GM18867 (cell line): Measurements from ENCODE around the gene AGBL1.
"Not testable (repeated sequence)": the region's sequence is repeated elsewhere in the genome, so short reads cannot be mapped to it uniquely, and the experiment has no call there.

ENCODE experiments used
- ATAC-seq: cut with Tn5 transposase; IDR thresholded peaks from one replicate; pipeline ENCODE4 v1.9.1; 2021; ENCODE audit warnings: mild to moderate bottlenecking, moderate library complexity; ENCODE audit not compliant: unreplicated experiment

The AGBL1 gene

DNA sequence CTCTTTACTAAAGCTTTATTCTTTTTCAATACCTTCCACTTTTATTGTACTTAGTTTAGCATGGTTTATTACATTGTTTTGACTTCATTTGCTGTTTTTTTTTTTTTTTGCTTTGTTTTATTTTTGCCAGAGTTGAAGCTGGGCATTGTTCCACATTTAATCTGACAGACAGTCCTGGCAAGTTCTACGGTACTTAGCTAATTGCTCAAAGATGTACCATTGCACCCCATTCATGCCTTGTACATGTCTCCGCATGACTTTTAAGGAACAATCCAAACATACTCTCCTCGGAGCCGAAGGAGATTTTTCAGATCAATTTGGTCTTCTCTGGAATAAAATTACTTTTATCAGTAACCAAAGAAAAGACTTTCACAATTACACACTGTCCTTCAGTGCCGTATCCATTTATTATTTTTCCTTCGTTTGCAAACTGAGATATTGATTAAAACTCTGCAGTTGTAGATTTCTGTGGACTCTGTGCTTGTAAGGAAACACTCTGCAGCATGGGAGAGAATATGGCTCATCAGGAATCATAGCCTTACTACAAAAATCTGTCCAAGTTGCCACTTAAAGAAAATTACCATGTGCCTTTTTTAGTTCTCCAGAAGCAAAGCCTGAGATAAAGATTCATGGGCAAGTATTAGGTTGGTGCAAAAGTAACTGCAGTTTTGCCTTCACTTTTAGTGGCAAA lies 952.0 kb downstream of the AGBL1 start:
- ATAC-seq: no peak

DNA sequence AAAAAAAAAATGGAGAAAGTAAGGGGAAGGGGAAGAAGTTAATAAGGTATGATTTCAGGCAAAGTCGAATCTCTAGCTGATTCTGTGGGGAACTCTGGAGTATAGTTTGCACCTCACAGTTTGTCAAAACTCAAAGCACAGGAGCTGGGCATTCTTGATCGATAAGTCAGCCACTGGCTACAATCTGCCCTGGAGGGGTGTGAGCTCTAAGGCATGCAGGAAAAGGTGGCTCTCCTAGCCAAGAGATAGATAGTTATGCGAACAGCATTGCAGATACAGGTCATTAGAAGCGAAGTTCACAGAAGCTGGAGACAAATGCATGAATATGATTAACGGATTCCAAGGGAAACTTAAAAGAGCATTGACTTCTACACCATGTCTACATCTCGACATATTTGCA lies 952.6 kb downstream of the AGBL1 start:
- ATAC-seq: no peak

DNA sequence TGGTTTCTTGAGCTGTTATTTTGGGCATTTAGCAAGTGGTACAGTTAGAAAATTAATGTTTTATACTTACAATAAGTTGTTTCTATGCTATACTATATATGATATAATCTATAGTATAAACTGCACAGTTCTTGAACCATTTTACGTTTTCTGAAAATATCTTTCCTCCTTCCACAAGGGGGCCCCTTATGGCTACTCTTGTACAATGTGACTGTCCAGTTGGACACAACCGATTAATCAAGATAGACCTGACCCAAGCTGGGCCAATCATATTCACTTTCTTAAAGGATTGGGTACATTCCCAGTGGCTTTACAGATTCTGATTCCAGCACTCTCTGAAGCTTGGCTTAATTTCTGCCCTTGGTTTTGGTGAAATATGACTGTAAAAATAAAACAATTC lies 953.4 kb downstream of the AGBL1 start:
- ATAC-seq: no peak

DNA sequence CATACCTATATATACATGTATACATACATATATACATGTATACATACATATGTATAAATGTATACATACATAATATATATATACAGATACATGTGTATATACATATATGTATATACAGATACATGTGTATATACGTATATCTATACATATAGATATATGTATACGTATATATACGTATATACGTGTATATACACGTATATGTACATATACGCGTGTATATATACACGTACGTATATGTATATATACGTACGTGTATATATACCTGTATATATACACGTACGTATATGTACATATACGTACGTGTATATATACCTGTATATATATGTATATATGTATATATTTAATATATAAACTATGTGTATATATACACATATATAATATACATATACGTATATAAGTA lies 955.2 kb downstream of the AGBL1 start:
- no peak for ATAC-seq

DNA sequence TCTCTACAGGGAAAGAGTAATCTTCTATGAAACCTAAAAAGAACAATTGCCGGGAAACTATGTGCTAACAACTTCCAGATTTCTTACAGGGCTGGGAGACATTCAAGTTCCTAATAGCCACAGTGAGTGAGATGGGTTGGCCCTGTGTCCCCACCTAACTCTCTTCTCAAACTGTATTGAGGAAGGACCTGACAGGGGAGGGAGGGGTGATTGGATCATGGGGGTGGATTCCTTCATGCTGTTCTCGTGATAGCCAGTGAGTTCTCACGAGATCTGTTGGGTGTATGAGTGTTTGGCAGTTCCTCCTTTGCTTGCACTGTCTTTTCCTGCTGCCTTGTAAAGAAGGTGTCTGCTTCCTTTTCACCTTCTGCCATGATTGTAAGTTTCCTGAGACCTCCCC lies 958.7 kb downstream of the AGBL1 start:
- no peak for ATAC-seq

DNA sequence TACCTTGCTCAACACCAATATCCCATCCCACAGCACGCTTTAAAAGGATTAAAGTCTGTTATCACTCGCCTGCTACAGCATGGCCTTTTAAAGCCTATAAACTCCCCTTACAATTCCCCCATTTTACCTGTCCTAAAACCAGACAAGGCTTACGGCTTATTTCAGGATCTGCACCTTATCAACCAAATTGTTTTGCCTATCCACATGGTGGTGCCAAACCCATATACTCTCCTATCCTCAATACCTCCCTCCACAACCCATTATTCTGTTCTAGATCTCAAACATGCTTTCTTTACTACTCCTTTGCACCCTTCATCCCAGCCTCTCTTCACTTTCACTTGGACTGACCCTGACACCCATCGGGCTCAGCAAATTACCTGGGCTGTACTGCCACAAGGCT lies 962.9 kb downstream of the AGBL1 start:
- not testable (repeated sequence) for ATAC-seq

DNA sequence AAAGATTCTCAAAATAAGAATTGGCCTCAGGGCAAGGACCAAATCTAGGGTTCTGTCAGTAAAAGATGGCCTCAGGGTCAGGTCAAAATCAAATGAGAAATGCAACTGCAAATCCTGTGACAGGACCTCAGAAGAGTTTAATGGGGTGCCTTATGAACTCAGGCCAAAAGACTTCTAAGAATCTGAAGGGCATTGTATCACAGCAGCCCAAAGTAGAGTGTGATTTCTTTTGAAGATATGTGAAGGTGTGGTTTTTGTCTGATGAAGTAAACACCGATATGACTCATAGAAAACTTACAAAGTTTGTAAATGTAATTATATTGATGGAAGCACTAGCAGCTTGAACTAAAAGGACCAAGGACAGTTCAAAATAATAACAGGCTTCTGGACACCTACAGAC lies 966.1 kb downstream of the AGBL1 start:
- ATAC-seq: no peak

DNA sequence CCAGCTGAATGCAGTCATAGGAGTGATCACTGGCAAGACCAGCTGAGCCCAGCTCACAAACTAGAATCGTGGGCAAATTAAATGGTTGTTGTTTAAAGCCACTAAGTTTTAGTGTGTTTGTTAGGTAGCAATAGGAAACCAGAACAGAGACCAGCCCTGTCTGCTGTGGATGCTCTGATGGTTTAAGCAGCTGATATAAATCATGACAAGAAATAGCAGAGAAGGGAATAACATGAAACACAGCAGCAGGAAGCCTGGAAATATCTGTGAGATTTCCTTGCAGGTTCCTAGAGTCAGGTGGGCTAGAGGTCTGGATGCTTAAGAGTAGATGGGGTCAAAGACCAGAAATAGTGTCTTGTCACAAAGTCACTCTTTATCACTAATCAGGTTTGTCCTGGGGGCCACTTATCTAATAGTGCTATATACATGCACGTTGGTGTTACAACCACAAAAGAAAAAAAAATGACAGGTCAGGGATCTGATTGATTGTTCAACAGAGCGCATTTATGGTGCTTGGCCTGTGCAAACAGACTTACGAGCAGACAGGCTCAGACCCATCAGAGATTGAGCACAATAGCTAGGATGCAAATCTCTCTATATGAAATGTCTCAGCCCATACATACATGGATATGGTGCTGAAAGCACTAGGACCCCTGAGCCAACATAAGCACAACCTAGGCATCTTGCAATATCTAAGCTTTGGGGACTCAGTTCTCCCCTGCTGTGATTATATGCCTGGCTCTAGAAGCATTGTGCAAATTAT lies 967.7 kb downstream of the AGBL1 start:
- no peak for ATAC-seq
